NCI-H460 (cell line): ENCODE data around the gene FKRP. TPM values are rescaled to one million over a fixed set of nuclear protein-coding genes. Genes with fewer than 3 reads are reported as not detected.
"Not testable (repeated sequence)": the region's sequence is repeated elsewhere in the genome, so short reads cannot be mapped to it uniquely, and the experiment has no call there.

ENCODE experiments used
- DNase-seq: peaks from one replicate; pipeline ENCODE4 v3.0.0-alpha.2; 2016; ENCODE audit warnings: low read depth; ENCODE audit errors: extremely low read depth
- total RNA-seq: library from RNA; depleted of rRNA; stranded (reverse); fragments of >200 nt; shearing (Covaris generic); gene quantifications from 2 replicates; pipeline ENCODE4 v1.2.3, GENCODE V29; 2014

Gene FKRP
- total RNA-seq, 1 experiment from 2014 or later = 8.5 TPM

DNA sequence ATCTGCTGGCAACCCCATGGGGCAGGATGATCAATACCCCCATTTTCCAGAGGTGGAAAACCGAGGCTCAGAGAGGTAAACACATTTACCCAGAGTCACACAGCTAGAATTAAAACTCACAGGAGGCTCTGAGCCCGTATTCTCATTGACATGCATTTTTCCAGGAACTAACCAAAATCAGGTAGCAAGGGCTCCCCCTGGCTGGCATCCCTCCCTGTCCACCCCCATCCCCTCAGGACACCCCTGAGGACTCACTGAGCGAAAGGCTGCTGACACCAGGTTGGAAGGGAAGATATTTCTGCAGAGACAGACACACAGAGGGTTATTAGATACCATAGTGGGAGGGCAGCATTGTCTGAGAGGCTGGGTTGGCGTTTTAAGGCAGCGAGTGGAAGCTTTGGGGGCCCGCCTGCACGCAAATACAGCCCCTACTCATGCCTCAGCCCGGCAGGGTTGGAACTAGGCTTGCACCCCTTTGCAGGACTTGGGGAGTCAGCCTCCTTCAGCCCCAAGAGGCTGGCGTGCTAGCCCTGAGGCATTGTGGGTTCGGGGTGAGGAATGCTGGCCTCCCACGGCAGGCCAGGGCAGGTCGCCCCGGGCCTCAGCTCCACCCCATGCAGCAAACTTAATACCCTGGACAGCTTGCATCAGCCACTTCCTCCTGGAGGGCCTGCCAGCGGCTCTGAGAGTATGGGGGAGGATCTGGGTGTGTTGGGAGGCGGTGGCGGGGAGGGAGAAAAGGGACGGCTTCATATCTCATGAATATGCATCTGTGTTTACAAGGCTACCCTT is 38.6 kb downstream of the FKRP start:
- DNase-seq = peak; percentile 92

DNA sequence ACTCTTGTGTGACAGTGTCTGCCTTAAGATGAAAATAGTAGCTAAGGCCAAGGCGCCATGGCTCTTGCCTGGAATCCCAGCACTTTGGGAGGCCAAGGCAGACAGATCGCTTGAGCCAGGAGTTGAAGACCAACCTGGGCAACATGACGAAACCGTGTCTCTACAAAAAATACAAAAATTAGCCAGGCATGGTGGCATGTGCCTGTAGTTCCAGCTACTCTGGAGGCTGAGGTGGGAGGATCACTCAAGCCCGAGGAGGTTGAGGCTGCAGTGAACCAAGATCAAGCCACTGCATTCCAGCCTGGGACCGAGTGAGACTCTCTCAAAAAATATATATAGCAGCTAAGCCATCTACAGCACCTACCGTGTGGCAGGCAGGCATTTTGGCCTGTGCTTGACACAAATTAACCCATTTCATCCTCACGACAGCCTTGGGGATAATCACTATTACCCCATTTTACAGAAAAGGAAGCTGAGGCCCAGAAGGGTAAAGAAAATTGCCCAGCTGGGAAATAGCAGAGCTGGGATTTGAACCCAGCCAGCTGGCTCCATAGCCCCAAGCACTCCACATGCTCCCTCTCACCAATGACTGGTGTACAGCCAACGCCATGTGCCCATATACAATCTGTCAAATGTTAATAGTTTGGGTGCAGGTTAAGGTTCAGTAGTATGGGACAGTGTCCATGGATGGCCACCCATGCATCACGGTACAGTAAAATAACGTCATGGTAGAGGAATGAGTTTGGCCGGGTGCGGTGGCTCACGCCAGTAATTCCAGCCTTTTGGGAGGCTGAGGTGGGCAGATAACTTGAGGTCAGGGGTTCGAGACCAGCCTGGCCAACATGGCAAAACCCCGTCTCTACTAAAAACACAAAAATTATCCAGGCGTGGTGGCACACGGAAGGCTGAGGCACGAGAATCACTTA is 39.5 kb downstream of the FKRP start:
- DNase-seq = no peak

DNA sequence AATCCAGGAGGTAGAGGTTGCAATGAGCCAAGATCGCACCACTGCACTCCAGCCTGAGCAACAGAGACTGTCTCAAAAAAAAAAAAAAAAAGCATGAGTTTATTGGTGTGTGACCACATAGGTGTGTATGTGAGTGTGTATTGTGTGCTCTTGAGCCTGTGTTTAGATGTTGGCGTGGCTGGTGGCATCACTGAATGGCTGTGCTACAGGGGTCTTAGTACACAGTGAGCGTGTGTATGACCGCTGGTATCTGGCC is 40.1 kb downstream of the FKRP start:
- DNase-seq = no peak

DNA sequence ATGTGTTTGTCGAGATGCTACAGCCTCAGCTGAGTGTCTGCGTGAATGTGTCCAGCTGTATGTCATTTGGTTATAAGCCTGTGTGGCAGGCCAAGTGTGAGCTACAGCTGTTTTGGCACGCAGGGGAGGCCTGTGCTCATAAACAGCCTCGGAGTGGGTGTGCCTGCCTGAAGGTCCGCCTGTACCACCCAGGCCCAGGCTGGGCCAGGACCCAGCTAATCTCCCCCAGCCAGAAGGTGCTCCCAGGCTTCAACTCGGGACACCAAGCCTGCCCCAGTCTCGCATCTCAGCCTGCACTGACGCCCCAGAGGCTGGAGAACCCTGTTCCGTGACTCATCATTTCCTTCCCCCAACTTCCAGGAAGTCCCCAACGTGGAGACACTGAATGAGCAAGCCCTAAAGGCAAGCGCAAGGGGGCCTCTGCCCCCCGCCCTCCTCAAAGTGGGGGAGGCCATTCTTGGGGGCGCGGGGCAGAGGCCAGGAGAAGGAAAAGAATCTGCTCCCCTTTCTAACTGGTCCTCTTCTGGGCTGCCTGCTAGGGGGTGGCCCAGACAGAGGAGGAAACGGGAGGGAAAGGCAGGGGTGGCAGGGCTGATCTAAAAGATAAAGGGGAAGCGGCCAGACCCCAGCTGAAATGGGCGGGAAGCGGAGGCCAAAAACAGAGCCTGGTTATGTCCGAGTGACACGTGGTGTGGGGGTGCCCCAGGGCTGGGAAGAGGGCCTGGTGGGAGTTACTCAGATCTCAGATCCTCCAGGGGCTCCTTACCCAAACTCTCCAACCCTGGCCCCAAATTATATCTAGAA is 40.6 kb downstream of the FKRP start:
- peak; percentile 67 for DNase-seq

DNA sequence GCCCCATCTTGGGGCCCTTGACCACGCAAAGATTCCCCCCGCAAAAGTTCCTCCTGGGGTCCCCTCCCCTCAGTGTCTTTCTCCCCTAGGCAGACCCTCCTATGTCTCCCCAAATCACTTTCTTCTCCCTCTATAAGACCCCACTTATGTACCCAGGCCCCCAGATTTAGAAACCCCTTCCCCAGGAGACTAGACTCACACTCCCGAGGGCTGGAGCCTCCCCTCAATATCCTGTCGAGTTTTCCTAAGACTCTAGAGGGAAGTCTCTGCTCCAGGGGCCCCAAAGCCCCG is 41.1 kb downstream of the FKRP start:
- no peak for DNase-seq

DNA sequence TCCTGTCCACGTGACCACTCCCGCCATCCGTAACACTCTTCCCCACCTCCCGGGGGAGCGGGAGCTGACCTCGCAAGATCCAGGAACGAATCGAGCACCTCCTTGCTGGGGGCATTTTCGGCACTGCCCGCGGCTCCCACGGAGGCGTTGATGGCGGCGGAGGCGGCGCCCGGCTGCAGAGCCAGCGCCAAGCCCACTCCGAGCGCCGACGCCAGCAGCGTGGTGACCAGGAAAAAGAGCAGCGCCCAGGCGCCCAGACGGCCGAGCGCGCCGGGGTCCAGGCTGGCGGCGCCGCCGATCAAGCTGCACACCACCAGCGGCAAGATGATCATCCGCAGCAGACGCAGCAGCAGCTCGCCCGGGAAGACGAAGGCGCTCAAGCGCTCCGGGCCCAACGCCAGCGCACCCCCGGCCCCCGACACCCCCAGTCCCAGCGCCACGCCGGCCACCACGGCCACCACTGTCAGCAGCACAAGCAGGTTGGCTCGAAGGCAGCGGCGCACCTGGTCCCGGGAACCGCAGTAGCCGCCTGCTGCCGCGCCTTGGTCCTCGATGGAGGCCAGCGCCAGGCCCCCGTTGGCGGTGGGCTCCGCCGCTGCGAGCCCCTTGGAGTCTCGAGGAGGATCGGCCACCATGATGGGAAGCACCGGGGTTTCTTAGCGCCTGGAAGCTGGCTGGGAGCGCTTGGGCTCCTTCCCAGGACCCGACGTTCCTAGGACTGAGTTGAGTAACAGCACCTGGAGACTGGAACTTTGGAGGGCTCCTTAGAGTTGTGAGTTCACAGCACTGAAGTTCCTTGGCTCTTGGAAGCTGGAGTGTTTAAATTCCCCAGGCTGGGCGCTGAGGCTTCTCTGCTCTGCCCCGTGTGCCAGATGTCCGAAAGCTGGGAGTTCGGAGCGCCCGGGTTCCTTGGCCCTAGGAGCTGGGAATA is 41.7 kb downstream of the FKRP start:
- no peak for DNase-seq

DNA sequence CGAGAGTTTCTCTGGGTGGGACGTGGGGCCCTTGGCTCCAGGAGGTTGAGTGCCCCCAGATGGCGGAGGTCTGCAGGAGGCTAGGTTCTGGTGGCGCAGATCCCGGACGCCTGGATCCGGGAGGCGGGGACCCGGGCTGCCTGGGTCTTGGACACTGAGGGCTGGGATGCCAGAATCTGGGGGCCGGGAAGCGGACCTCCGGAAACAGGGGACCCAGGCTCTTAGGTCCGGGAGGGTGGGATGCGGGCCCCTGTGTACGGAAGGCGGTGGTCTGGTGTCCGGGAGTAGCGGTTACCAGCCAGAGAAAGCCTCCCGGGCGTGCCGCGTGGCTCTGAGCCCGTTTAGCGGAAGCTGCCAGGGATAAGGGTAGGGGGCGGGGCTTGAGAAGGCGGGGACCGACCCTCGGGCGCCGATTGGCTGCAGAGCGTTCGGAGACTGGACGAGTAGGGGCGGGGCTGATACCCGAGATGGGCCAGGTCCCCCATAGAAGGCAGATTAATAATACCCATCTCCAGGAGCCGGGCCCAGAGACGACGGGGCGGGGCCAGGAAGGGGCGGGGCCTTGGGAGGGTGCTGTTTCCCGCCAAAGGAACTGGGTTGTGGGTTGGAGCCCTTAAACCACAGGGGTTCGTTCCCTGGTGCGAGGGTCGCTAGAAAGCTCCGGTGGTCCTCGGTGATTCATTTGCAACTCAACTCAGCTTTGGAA is 42.6 kb downstream of the FKRP start, which contains the start of gene SLC1A5:
TSS of gene SLC1A5 (minus strand) at position 333 of the 706 bp plus-strand sequence. CDS start 629 bp downstream, outside the sequence.
- peak; percentile 95 for DNase-seq

DNA sequence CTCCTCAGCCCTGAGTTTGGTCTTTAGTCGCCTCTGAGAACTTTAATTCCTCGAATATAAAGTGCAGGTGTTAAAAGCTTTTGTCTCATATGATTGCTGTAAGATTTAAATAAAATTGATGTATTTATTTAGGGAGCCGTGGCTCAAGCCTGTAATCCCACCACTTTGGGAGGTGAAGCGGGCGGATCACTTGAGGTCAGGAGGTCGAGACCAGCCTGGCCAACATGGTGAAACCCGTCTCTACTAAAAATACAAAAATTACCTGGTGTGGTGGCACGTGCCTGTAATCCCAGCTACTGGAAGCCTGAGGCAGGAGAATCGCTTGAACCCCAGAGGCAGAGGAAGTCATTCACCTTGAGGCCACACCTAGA is 43.1 kb downstream of the FKRP start:
- DNase-seq = no peak

DNA sequence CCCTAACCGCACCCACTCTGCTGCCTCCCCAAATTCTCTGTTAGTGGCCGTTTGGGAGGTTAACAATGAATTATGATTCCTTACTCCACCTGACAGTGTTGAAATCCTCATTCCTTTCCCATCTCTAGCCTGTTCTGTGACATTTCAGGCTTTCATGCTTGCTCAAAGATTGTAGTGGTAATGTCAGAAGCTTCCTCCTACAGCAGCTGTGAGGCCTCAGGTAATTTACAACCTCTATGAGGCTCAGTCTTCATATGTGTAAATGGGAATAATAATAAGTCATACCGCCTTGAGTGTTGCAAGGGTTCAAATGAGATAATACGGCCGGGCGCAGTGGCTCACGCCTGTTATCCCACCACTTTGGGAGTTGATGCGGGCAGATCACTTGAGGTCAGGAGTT is 43.5 kb downstream of the FKRP start:
- no peak for DNase-seq

DNA sequence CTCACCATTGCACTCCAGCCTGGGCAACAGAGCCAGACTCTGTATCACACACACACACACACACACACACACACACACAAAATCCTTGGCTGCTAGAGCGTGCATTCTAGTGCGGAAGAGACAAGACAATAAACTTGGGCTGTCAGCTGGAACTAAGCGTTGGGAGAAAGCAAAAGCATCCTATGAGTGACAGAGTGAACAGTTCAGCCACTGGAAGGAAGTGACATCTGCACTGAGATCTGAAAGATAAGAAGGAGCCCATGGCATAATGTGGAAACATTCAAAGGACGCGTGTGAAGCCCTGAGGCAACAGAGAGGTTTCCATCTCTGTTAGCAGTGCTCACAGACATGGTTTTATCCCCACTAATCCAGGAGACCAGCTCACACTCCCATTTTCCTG is 46.1 kb downstream of the FKRP start:
- no peak for DNase-seq

DNA sequence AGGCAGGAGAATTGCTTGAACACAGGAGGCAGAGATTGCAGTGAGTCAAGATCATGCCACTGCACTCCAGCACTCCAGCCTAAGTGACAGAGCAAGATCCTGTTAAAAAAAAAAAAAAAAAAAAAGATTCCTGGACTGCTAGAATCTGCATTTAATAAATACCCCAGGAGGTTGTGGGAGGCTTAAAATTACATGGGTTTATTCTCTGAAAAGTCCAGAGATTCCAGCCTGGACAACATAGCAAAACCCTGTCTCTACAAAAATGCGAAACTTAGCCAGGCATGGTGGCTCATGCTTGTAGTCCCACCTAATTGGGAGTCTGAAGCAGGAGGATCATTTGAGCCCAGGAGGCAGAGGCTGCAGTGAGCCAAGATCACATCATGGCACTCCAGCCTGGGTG is 52.0 kb downstream of the FKRP start:
- no peak for DNase-seq

DNA sequence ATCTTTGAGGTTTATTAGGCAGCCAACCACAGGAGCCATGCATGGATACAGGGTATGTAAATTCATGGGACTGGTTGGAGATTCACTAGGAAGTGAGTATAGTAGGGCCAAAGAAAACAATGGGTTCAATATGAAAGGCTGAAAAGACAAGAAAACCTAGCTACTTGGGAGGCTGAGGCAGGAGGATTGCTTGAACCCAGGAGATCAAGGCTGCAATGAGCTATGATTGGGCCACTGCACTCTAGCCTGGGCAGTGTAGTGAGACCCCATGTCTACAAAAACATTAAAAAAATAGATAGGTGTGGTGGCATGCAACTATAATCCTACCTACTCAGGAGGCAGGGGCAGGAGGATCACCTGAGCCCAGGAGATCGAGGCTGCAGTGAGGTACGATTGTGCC is 52.9 kb downstream of the FKRP start:
- no peak for DNase-seq

DNA sequence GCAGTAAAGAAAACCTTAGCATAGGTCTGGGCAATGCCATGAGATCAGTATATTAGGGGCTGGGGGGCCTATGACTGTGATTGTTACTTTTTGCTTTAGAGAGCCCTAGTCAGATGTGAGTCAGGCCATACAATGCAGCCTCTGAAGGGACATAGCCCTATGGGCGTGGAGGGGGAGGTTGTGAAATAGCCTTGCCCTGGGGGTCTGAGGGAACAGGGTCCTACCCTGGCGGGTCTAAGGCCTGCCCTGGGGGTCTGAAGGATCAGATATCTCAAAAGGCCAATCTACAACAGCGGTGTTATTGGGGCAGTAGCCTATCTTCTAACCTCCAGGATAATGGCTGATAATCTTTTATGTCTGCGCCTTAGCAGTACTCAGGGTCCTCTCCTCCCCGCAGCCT is 56.3 kb downstream of the FKRP start:
- no peak for DNase-seq

DNA sequence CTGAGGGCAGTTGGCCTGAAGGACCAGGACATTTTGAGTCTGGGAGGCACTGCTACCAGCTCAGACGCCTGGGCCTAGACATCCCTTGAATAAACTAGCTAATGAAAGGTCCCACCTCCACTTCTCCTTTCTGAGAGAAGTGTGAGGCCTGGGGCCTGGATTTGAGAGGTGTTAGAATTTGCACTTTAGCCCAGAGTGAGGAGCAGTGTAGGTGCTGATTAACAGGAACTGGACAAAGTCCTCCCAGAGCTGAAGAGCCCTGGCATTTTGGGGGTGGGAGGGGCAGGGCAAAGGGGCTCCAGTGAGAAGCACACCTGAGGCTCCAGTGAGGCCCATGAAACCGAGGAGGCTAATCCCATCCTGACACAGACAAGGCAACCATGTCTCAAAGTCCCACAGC is 57.7 kb downstream of the FKRP start:
- DNase-seq = no peak

DNA sequence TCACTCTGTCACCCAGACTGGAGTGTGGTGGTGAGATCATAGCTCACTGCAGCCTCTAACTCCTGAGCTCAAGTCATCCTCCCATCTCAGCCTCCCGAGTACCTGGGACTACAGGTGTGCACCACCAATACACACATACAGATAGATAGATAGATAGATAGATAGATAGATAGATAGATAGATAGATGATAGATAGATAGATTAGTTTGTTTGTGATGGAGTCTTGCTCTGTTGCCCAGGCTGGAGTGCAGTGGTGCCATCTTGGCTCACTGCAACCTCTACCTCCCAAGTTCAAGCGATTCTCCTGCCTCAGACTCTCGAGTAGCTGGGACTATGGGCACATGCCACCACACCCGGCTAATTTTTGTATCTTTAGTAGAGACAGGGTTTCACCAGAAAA is 58.6 kb downstream of the FKRP start:
- not testable (repeated sequence) for DNase-seq

DNA sequence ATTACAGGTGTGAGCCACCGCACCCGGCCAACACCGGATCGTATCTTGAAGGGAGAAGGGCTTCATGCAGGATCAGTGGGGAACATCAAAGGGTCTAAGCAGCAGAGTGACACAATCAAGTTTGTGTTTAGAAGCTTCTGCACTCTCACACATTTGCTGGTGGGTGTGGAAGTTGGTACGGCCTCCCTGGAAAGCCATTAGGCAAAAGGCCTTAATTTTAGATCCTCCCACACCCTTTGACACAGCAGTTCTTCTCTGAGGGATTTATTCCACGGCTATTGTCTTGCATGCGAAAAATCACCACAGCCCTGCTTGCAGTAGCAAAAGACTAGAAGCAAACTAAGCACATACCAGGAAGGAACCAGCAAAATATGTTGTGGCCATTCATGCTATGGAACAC is 60.8 kb downstream of the FKRP start:
- no peak for DNase-seq
